ENCODE measurements around the gene C1orf185.
"Not testable (repeated sequence)": the region's sequence is repeated elsewhere in the genome, so short reads cannot be mapped to it uniquely, and the experiment has no call there.

The C1orf185 gene

GRCh38 chr1:51101976-51102375 lies at the start of gene C1orf185:
Gene C1orf185 (plus strand): TSS chr1:51102228. CDS start chr1:51102234, 6 bp downstream.
- no peak for DNase-seq

GRCh38 chr1:51058858-51059257 lies 43.2 kb upstream of the C1orf185 start:
- DNase-seq, result no peak

- no peak for DNase-seq
Measured at GRCh38 chr1:51061231-51061918, 40.7 kb upstream of the C1orf185 start.

GRCh38 chr1:51063121-51063520 lies 38.9 kb upstream of the C1orf185 start:
- no peak for DNase-seq

- no peak for DNase-seq
Measured at GRCh38 chr1:51070011-51070410, 32.0 kb upstream of the C1orf185 start.

GRCh38 chr1:51070640-51071039 lies 31.4 kb upstream of the C1orf185 start:
- no peak for DNase-seq

GRCh38 chr1:51071291-51072042 lies 30.6 kb upstream of the C1orf185 start:
- DNase-seq, result no peak

GRCh38 chr1:51072043-51072439 lies 30.0 kb upstream of the C1orf185 start:
- DNase-seq, result no peak

- DNase-seq, result no peak
Measured at GRCh38 chr1:51072651-51073050, 29.4 kb upstream of the C1orf185 start.

- DNase-seq, result no peak
Measured at GRCh38 chr1:51073456-51073855, 28.6 kb upstream of the C1orf185 start.

- no peak for DNase-seq
Measured at GRCh38 chr1:51086496-51087271, 15.3 kb upstream of the C1orf185 start.

GRCh38 chr1:51088474-51088873 lies 13.6 kb upstream of the C1orf185 start:
- DNase-seq, result no peak

- DNase-seq, result no peak
Measured at GRCh38 chr1:51093581-51093980, 8.4 kb upstream of the C1orf185 start.

GRCh38 chr1:51097171-51097570 lies 4.9 kb upstream of the C1orf185 start:
- DNase-seq, result no peak

- DNase-seq, result no peak
Measured at GRCh38 chr1:51100264-51100880, 1.7 kb upstream of the C1orf185 start.

GRCh38 chr1:51114137-51114536 lies 12.1 kb downstream of the C1orf185 start:
- DNase-seq, result no peak

GRCh38 chr1:51115714-51116404 lies 13.8 kb downstream of the C1orf185 start:
- no peak for DNase-seq

GRCh38 chr1:51119331-51119730 lies 17.3 kb downstream of the C1orf185 start:
- DNase-seq, result no peak

- DNase-seq, result no peak
Measured at GRCh38 chr1:51120629-51121028, 18.6 kb downstream of the C1orf185 start.

GRCh38 chr1:51127152-51127551 lies 25.1 kb downstream of the C1orf185 start:
- DNase-seq, result not testable (repeated sequence)

- no peak for DNase-seq
Measured at GRCh38 chr1:51131185-51131584, 29.2 kb downstream of the C1orf185 start.

GRCh38 chr1:51133045-51133444 lies 31.0 kb downstream of the C1orf185 start:
- no peak for DNase-seq

GRCh38 chr1:51137696-51138095 lies 35.7 kb downstream of the C1orf185 start:
- DNase-seq, result not testable (repeated sequence)
